Astrocyte (in vitro differentiated cells and primary cell): ENCODE data around the gene STX16. TPM values are rescaled to one million over a fixed set of nuclear protein-coding genes. Genes with fewer than 3 reads are reported as not detected.

Experiments
- DNase-seq: peaks from one replicate; pipeline ENCODE4 v3.0.0-alpha.2; 2010; ENCODE audit warnings: low read depth
- FAIRE-seq: peaks from 2 replicates; lab custom pipeline; 2011; peaks lifted over from hg19 to GRCh38; lab: Jason Lieb, UNC
- H2AFZ ChIP-seq: 2 replicates; pipeline ENCODE4 v1.6.0; 2012; ENCODE audit warnings: low read depth, low read length, inconsistent platforms
- H3K27ac ChIP-seq: 2 replicates; pipeline ENCODE4 v1.5.1; 2011; ENCODE audit warnings: low read depth, low read length, inconsistent platforms
- H3K27me3 ChIP-seq: 2 replicates; pipeline ENCODE4 v1.6.0; 2011; ENCODE audit warnings: low read length, inconsistent platforms; ENCODE audit not compliant: insufficient read depth
- H3K36me3 ChIP-seq: 2 replicates; pipeline ENCODE4 v1.5.1; 2011; ENCODE audit warnings: low read length, inconsistent platforms; ENCODE audit not compliant: insufficient read depth
- H3K4me1 ChIP-seq: 2 replicates; pipeline ENCODE4 v1.5.1; 2011; ENCODE audit warnings: low read length, inconsistent platforms; ENCODE audit not compliant: insufficient read depth
- H3K4me2 ChIP-seq: 2 replicates; pipeline ENCODE4 v1.6.0; 2012; ENCODE audit warnings: low read length, inconsistent platforms
- H3K4me3 ChIP-seq: 2 replicates; pipeline ENCODE4 v1.5.1; 2011; ENCODE audit warnings: low read depth, mild to moderate bottlenecking, low read length, inconsistent platforms; ENCODE audit not compliant: insufficient read depth
- H3K79me2 ChIP-seq: 2 replicates; pipeline ENCODE4 v1.6.0; 2012; ENCODE audit warnings: mild to moderate bottlenecking, low read length, inconsistent platforms; ENCODE audit not compliant: insufficient read depth
- H3K9ac ChIP-seq: 2 replicates; pipeline ENCODE4 v1.6.0; 2012; ENCODE audit warnings: mild to moderate bottlenecking, low read length, inconsistent platforms
- H3K9me3 ChIP-seq: 2 replicates; pipeline ENCODE4 v1.5.1; 2012; ENCODE audit warnings: low read depth, mild to moderate bottlenecking, low read length, inconsistent platforms; ENCODE audit not compliant: insufficient read depth
- H4K20me1 ChIP-seq: 2 replicates; pipeline ENCODE4 v1.6.0; 2012; ENCODE audit warnings: low read length, inconsistent platforms; ENCODE audit not compliant: insufficient read depth
- H3K27ac Mint-ChIP-seq: one replicate; pipeline ENCODE4 v1.8.0; 2021; ENCODE audit warnings: mild to moderate bottlenecking, mixed read lengths; ENCODE audit not compliant: unreplicated experiment
- H3K27me3 Mint-ChIP-seq: one replicate; pipeline ENCODE4 v1.8.0; 2021; ENCODE audit warnings: low read depth, mixed read lengths; ENCODE audit not compliant: unreplicated experiment
- H3K36me3 Mint-ChIP-seq: one replicate; pipeline ENCODE4 v1.8.0; 2021; ENCODE audit warnings: low read depth, mixed read lengths; ENCODE audit not compliant: unreplicated experiment
- H3K4me1 Mint-ChIP-seq: one replicate; pipeline ENCODE4 v1.8.0; 2021; ENCODE audit warnings: low read depth, mixed read lengths; ENCODE audit not compliant: unreplicated experiment
- H3K4me3 Mint-ChIP-seq: one replicate; pipeline ENCODE4 v1.8.0; 2021; ENCODE audit warnings: mild to moderate bottlenecking, moderate library complexity, mixed read lengths; ENCODE audit not compliant: unreplicated experiment
- H3K9me3 Mint-ChIP-seq: one replicate; pipeline ENCODE4 v1.8.0; 2021; ENCODE audit warnings: mild to moderate bottlenecking, mixed read lengths; ENCODE audit not compliant: unreplicated experiment
- EZH2 ChIP-seq: IDR thresholded peaks from 2 replicates; pipeline ENCODE4 v1.6.1; 2012; ENCODE audit warnings: mild to moderate bottlenecking, low read length, inconsistent platforms; ENCODE audit not compliant: insufficient read depth
- total RNA-seq: library from RNA; stranded (reverse); gene quantifications from 2 replicates; pipeline ENCODE4 v1.2.1, GENCODE V29; 2021
- TF ChIP-seq, protein P1 (sequence below): IDR thresholded peaks from 2 replicates; pipeline ENCODE4 v1.5.1; 2011; ENCODE audit warnings: low read depth, mild to moderate bottlenecking, inconsistent platforms, low read length, moderate library complexity; ENCODE audit not compliant: insufficient read depth

STX16 gene
- total RNA-seq, 1 donor from 2014 or later: 59.3 TPM

DNA sequence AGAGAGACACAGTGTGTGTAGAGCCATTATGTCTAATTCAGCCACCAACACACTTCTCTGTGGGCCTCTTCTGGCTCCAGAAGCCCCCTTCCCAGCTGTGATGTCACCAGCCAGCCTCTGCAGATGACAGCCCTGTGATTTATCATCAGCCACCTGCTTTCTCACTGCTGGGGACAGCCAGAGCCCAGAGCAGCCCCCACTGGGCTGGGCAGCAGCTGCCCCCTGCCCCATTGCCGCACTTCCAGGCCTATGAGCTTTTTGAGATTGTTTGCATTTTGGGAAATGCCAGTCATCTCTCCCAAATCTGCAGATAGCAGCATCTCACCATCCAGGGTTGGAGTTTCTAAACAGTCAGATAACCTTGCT, 21.9 kb upstream of the STX16 start:
- Histone ChIP-seq H3K79me2 (no peaks in the 10 kb centered on the region), H2AFZ (no peak overlapping the region), H3K27ac (no peak overlapping the region), H3K4me3 (no peak overlapping the region), H3K4me1 (peaks cover 26% of the 10 kb centered on the region), H3K36me3 (no peaks in the 10 kb centered on the region), H3K9ac (no peak overlapping the region), H4K20me1 (no peaks in the 10 kb centered on the region), H3K27me3 (no peaks in the 10 kb centered on the region), H3K9me3 (no peaks in the 10 kb centered on the region), H3K4me2 (no peak overlapping the region)
- H3K4me3 Mint-ChIP-seq: no peak overlapping the region
- no peaks in the 10 kb centered on the region for H3K27me3 Mint-ChIP-seq
- peaks cover 9% of the 10 kb centered on the region for H3K36me3 Mint-ChIP-seq
- FAIRE-seq (no peak), DNase-seq (no peak)
- TF ChIP-seq EZH2: no peak
- TF ChIP-seq, protein P1, sequence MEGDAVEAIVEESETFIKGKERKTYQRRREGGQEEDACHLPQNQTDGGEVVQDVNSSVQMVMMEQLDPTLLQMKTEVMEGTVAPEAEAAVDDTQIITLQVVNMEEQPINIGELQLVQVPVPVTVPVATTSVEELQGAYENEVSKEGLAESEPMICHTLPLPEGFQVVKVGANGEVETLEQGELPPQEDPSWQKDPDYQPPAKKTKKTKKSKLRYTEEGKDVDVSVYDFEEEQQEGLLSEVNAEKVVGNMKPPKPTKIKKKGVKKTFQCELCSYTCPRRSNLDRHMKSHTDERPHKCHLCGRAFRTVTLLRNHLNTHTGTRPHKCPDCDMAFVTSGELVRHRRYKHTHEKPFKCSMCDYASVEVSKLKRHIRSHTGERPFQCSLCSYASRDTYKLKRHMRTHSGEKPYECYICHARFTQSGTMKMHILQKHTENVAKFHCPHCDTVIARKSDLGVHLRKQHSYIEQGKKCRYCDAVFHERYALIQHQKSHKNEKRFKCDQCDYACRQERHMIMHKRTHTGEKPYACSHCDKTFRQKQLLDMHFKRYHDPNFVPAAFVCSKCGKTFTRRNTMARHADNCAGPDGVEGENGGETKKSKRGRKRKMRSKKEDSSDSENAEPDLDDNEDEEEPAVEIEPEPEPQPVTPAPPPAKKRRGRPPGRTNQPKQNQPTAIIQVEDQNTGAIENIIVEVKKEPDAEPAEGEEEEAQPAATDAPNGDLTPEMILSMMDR: no peak
- peaks cover 3% of the 10 kb centered on the region for H3K9me3 Mint-ChIP-seq
- H3K4me1 Mint-ChIP-seq: peaks cover 26% of the 10 kb centered on the region
- peak overlapping the region; percentile 84 for H3K27ac Mint-ChIP-seq

DNA sequence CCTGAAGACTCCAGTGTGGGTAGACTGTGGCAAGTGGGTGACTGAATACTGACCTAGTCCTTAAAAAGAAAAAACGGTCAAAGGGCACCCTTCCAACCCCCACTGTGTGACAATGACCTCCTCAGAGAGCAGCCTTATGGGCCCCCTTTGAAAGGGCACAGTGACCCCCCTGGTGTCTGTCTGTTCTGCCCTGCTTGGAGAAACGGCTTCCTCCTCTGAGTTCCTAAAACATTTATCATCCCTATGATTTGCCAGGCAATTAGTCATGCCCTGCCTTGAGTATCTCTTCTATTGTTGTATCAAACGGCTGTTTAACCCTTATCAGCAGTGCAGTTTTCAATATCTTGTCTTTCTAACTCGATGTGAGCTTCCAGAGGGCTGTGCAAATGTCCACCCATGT, 21.0 kb upstream of the STX16 start:
- FAIRE-seq (peak; percentile 71), DNase-seq (peak; percentile 67)
- no peak for TF ChIP-seq EZH2
- TF ChIP-seq, protein P1: no peak
- H3K36me3 ChIP-seq: no peaks in the 10 kb centered on the region
- peak overlapping the region; percentile 81 for H3K27ac Mint-ChIP-seq
- no peaks in the 10 kb centered on the region for H3K9me3 ChIP-seq
- H3K36me3 Mint-ChIP-seq: peaks cover 9% of the 10 kb centered on the region
- H3K9me3 Mint-ChIP-seq: peaks cover 3% of the 10 kb centered on the region
- no peak overlapping the region for H3K4me3 ChIP-seq
- H3K4me2 ChIP-seq: peak overlapping the region; percentile 46
- H3K79me2 ChIP-seq: no peaks in the 10 kb centered on the region
- H3K27me3 ChIP-seq: no peaks in the 10 kb centered on the region
- no peaks in the 10 kb centered on the region for H4K20me1 ChIP-seq
- H3K27me3 Mint-ChIP-seq: no peaks in the 10 kb centered on the region
- H3K4me1 Mint-ChIP-seq: peaks cover 26% of the 10 kb centered on the region
- H2AFZ ChIP-seq: no peak overlapping the region
- peak overlapping the region; percentile 52 for H3K27ac ChIP-seq
- H3K4me1 ChIP-seq: peaks cover 17% of the 10 kb centered on the region
- no peak overlapping the region for H3K4me3 Mint-ChIP-seq
- H3K9ac ChIP-seq: no peak overlapping the region

GRCh38 chr20:58633161-58634053, 17.7 kb upstream of the STX16 start:
- Histone ChIP-seq H3K9me3 (no peaks in the 10 kb centered on the region), H3K36me3 (no peaks in the 10 kb centered on the region), H3K79me2 (no peaks in the 10 kb centered on the region), H3K4me3 (no peak overlapping the region), H2AFZ (no peak overlapping the region), H3K27ac (no peak overlapping the region), H3K4me1 (peaks cover 17% of the 10 kb centered on the region), H3K9ac (no peak overlapping the region), H3K27me3 (no peaks in the 10 kb centered on the region), H3K4me2 (no peak overlapping the region), H4K20me1 (no peaks in the 10 kb centered on the region)
- no peak overlapping the region for H3K27ac Mint-ChIP-seq
- H3K4me3 Mint-ChIP-seq: no peak overlapping the region
- H3K36me3 Mint-ChIP-seq: peaks cover 6% of the 10 kb centered on the region
- TF ChIP-seq, protein P1: no peak
- no peak for TF ChIP-seq EZH2
- H3K4me1 Mint-ChIP-seq: peaks cover 17% of the 10 kb centered on the region
- no peaks in the 10 kb centered on the region for H3K27me3 Mint-ChIP-seq
- peaks cover 3% of the 10 kb centered on the region for H3K9me3 Mint-ChIP-seq
- no peak for DNase-seq
- FAIRE-seq: no peak
